CD4-positive, alpha-beta T cell treated with Interleukin-4 for 4 hours (primary cell): ENCODE results near the gene ADCYAP1.
A peak's percentile ranks its signal among the peaks of the same experiment; 100 is the strongest.
"Not testable (repeated sequence)": the region's sequence is repeated elsewhere in the genome, so short reads cannot be mapped to it uniquely, and the experiment has no call there.

ENCODE experiments used
- DNase-seq: peaks from one replicate; pipeline ENCODE4 v3.0.0-alpha.2; 2020

Gene ADCYAP1

GRCh38 chr18:904218-905090 lies at the start of gene ADCYAP1:
Gene ADCYAP1, plus strand, starts transcription at chr18:904871. Its CDS starts 516 bp downstream, at chr18:905387.
- DNase-seq = no peak

DNA sequence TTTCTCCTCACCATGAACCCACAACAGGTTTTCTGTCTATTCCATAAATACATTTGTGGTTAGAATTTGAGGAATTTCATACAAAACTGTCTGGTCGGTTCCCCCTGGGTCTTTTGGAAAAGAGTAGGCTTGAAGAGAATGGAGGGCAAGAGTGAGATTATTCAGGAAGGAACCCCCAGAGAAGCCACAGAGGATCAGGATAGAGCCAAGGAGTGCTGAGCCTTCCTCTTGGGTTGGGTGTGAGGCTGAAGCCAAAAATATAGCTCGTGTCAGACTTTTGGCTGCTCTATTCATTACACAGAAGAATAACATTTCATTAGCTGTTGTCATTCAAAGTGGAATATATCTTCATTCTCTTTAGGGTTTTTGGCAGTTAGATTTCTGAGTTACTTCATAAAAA lies 46.7 kb upstream of the ADCYAP1 start:
- DNase-seq = no peak

- peak; percentile 56 for DNase-seq
These were observed 39.8 kb upstream of the ADCYAP1 start for GRCh38 chr18:864872-865273.

GRCh38 chr18:867257-867656 lies 37.4 kb upstream of the ADCYAP1 start:
- no peak for DNase-seq

DNA sequence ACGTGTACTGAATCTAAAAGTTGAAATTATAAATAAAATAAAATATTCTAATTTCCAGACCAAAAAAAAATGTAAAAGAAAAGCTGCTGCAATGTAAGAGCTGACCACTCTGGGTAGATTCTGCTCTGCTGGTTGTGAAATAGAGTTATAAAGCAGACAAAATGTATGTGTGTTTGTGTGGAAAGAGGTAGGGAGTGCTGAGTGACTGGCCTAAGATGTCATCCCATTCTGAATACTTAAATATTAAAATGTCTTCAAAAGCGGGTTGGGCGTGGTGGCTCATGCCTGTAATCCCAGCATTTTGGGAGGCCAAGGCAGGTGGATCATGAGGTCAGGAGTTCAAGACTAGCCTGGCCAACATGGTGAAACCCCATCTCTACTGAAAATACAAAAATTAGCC lies 31.2 kb upstream of the ADCYAP1 start:
- not testable (repeated sequence) for DNase-seq

- no peak for DNase-seq
These were observed 28.8 kb upstream of the ADCYAP1 start for GRCh38 chr18:875912-876311.

- DNase-seq = no peak
These were observed 27.4 kb upstream of the ADCYAP1 start for GRCh38 chr18:877238-877637.

DNA sequence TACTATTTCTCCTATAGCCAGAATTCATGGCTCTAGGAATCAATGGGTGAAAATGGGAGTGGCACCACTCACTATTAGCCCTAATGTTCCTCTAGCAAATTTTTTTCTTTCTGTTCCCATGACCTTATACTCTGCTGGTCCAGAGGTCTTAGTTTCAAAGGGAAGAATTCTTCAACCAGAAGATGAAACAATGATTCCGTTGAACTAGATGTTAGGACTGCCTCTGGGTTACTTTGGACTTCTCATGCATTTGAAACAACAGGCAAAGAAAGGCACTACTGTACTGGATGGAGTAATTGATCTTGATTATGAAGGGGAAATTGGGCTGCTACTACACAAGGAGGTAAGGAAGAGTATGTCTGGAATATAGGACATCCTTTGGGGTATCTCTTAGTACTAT lies 18.6 kb upstream of the ADCYAP1 start:
- DNase-seq = no peak

DNA sequence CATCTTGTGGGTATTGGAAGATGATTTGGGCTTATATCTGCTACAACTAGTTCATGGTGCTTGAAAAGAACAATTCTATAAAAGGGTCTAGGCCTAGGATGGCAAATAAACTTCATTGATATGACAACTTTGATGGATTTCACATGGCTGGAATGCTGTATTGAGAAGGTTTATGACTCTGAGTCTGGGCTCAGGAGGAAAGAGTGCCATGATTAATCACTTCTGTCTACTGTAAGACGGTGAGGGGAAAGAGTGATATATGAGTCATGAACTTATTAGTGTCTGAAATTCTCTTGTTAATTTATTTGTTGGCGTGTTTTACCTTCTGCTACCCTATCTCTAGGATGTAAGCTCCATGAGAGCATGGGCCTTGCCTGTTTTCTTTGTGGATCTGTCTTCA lies 17.0 kb upstream of the ADCYAP1 start:
- DNase-seq = no peak

GRCh38 chr18:892316-892715 lies 12.4 kb upstream of the ADCYAP1 start:
- no peak for DNase-seq

- DNase-seq = no peak
These were observed 8.4 kb upstream of the ADCYAP1 start for GRCh38 chr18:896315-896714.

GRCh38 chr18:901761-902160 lies 2.9 kb upstream of the ADCYAP1 start:
- DNase-seq = no peak

- DNase-seq = no peak
These were observed 2.4 kb upstream of the ADCYAP1 start for GRCh38 chr18:902229-902628.

GRCh38 chr18:903701-904100 lies 970 bp upstream of the ADCYAP1 start:
- peak; percentile 5 for DNase-seq

GRCh38 chr18:905307-905947 lies 756 bp downstream of the ADCYAP1 start:
- DNase-seq = no peak

- DNase-seq = no peak
These were observed 1.3 kb downstream of the ADCYAP1 start for GRCh38 chr18:905948-906415.

- DNase-seq = no peak
These were observed 1.9 kb downstream of the ADCYAP1 start for GRCh38 chr18:906416-907114.

DNA sequence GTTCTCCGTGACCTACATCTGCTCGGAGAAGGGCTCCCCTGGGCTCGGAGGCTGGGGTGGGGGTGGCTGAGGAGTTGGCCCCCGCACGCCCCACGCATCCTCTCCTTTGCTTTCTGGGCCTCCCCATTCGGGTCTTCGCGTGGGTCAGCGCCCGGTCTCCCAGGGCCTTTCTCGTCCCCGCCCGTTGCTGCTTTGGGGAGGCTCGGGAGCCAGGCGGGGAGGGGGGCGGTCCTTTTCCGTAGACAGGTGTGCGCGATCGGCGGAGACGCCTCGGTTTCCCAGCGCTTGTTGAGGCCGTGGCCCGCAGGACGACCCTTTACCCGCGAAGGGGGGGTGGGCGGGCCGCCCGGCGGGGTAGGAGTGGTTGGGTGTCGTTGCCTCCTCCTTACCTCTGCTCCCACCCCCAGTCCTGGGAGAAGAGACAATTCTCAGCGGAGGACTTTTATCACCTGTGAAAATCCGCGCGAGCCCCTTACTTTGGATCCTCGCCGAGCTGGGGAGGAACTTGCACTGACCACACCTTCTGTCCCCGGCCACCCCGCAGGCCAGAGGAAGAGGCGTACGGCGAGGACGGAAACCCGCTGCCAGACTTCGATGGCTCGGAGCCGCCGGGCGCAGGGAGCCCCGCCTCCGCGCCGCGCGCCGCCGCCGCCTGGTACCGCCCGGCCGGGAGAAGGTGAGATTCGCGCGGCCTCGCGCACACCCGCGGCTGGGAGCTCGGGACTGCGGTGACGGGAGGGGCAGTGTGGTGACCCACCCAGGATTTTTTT lies 2.6 kb downstream of the ADCYAP1 start:
- DNase-seq = no peak

DNA sequence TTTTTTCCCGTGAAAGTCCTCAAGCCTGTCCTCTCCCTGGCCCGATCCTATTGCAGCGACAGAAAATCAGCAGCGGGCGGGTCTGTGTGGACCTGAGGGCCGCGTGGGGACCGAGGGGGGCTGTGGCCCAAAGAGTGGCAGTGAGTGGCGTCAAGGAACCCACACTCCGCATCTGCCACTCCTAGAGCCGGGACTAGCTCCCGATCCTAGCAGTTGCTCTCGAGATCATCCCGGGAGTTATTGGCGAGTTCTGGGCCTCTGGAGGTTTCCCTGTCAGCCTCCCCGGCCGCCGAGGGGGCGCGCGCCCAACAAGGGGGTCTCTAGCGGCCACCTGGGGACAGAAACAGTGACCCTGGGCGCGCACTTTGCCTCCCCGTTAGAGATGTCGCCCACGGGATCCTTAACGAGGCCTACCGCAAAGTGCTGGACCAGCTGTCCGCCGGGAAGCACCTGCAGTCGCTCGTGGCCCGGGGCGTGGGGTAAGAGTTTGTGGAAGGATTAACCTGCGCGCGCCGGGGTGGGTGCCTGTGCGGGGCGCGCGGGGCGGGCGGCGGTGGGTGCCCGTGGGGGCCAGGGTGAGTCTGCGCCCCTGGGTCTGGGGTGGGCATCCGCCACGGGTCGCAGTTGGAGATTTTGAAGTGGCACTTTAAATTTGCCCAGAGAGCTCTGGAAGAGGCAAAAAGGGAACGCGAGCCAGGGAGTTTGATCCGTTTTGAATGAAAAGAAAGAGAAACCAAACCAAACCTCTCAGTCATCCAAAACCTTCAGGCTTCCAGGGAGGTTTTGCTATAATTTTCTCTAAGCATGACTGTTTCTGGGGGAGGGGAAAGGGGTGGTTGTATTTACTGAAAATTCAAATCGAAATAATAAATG lies 3.5 kb downstream of the ADCYAP1 start:
- DNase-seq = no peak

DNA sequence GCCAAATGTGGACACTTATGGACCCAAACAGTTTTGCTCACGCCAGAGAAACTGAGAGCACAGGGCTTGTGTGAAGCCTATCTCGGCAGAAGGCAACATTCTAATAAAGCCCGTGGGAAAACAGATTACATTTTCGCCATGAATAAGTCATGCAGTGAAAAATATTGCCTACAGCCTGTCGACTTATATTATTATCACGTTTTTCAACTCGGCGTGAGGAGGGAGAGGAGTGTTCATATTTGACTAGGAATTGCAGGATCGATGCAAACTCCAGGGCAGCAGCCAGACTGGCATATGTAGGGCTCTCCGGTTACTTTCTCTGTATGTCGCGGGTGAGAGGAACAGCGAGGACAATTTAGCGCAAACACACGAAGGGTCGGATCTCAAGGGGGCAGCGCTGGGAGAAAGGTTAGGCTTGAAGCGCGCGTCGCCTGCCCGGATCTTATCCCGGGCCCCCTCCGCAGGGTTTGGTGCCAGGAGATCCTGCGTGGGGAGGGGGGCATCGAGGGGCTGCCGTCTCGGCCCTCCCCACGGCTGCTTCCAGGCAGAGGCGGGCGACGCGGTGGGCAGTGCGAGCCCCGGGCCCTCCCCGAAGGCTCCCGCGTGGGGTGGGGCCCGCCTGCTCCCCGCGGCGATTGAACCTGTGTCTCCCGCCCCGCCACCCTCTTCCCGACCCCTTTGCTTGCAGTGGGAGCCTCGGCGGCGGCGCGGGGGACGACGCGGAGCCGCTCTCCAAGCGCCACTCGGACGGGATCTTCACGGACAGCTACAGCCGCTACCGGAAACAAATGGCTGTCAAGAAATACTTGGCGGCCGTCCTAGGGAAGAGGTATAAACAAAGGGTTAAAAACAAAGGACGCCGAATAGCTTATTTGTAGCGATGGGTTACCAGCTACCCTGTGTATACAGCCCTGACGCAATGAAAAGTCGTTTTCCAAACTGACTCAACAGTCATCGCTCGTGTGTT lies 4.4 kb downstream of the ADCYAP1 start:
- no peak for DNase-seq

- no peak for DNase-seq
These were observed 5.6 kb downstream of the ADCYAP1 start for GRCh38 chr18:910247-910646.
